ENCODE measurements around the gene SPECC1.

- TF ChIP-seq POLR2A (IDR thresholded peaks at IDR 0.05; ENCODE audit: low read length) (no peak), GATA1 (IDR thresholded peaks at IDR 0.05; ENCODE audit: low read depth, low read length) (no peak)
Measured at GRCh38 chr17:20045476-20045875, 36.3 kb downstream of the SPECC1 start.

All from erythroblast (primary cell).